Liver (tissue), 9 donors: ENCODE data around the gene TIMP3. TPM values are rescaled to one million over a fixed set of nuclear protein-coding genes. Genes with fewer than 3 reads are reported as not detected.

Experiments
- DNase-seq: peaks from one replicate; pipeline ENCODE4 v3.0.0-alpha.2; 2017; ENCODE audit warnings: low spot score
- H3K27ac ChIP-seq, 2 donors: one replicate each; pipeline ENCODE4 v1.7.0; 2013; ENCODE audit warnings: inconsistent platforms in 2 of 2, low read length in 2 of 2, control low read depth in 1 of 2, low read depth in 1 of 2, mild to moderate bottlenecking in 1 of 2
- H3K27me3 ChIP-seq, 4 donors: one replicate each; pipeline versions ENCODE4 v1.6.1 to v1.7.0; 2013; ENCODE audit warnings: low read length in 3 of 4, inconsistent platforms in 1 of 4, mild to moderate bottlenecking in 1 of 4, moderate library complexity in 1 of 4; ENCODE audit not compliant: control insufficient read depth in 4 of 4, insufficient read depth in 4 of 4
- H3K36me3 ChIP-seq, 4 donors: one replicate each; pipeline versions ENCODE4 v1.6.1 to v1.7.0; 2013; ENCODE audit warnings: low read length in 3 of 4, mild to moderate bottlenecking in 3 of 4, low read depth in 1 of 4, moderate library complexity in 1 of 4; ENCODE audit not compliant: control insufficient read depth in 4 of 4, insufficient read depth in 3 of 4
- H3K4me1 ChIP-seq, 4 donors: one replicate each; pipeline versions ENCODE4 v1.6.1 to v1.7.0; 2013; ENCODE audit warnings: low read length in 3 of 4, mild to moderate bottlenecking in 3 of 4, moderate library complexity in 1 of 4; ENCODE audit not compliant: control insufficient read depth in 4 of 4, insufficient read depth in 4 of 4
- H3K4me3 ChIP-seq, 3 donors: one replicate each; pipeline versions ENCODE4 v1.6.1 to v1.7.0; 2013; ENCODE audit warnings: low read length in 3 of 3, control low read depth in 1 of 3, low read depth in 1 of 3, mild to moderate bottlenecking in 1 of 3
- H3K9ac ChIP-seq, 2 donors: one replicate each; pipeline ENCODE4 v1.7.0; 2013; ENCODE audit warnings: low read length in 2 of 2, mild to moderate bottlenecking in 2 of 2, moderate library complexity in 2 of 2, control low read depth in 1 of 2, low read depth in 1 of 2
- H3K9me3 ChIP-seq, 4 donors: one replicate each; pipeline versions ENCODE4 v1.6.1 to v1.7.0; 2013; ENCODE audit warnings: low read length in 3 of 4; ENCODE audit not compliant: control insufficient read depth in 4 of 4
- CTCF ChIP-seq: fragments of 150-350 bp; IDR thresholded peaks from 2 replicates; pipeline ENCODE4 v1.5.1; 2017; ENCODE audit warnings: improper control_type of control experiment, low read depth, low read length; ENCODE audit not compliant: missing input control
- FOXA2 ChIP-seq: IDR thresholded peaks from 2 replicates; pipeline ENCODE4 v1.6.1; 2016; ENCODE audit warnings: antibody characterized with exemption
- HNF4A ChIP-seq, 2 donors: conservative IDR thresholded peaks; 2 replicates each; pipeline ENCODE4 v1.6.1; 2016; ENCODE audit warnings: antibody characterized with exemption in 2 of 2, mild to moderate bottlenecking in 2 of 2
- HNF4G ChIP-seq: IDR thresholded peaks from 2 replicates; pipeline ENCODE4 v1.6.1; 2016; ENCODE audit warnings: antibody characterized with exemption
- JUND ChIP-seq, 2 donors: IDR thresholded peaks; 2 replicates each; pipeline ENCODE4 v1.6.1; 2016; ENCODE audit warnings: antibody characterized with exemption in 2 of 2
- MAX ChIP-seq: IDR thresholded peaks from 2 replicates; pipeline ENCODE4 v1.6.1; 2016; ENCODE audit warnings: antibody characterized with exemption
- NR2F2 ChIP-seq: IDR thresholded peaks from 2 replicates; pipeline ENCODE4 v1.6.1; 2016; ENCODE audit warnings: antibody characterized with exemption
- RAD21 ChIP-seq, 2 donors: IDR thresholded peaks; 2 replicates each; pipeline ENCODE4 v1.6.1; 2016; ENCODE audit warnings: antibody characterized with exemption in 2 of 2, mild to moderate bottlenecking in 2 of 2
- REST ChIP-seq: IDR thresholded peaks from 2 replicates; pipeline ENCODE4 v1.6.1; 2016; ENCODE audit warnings: antibody characterized with exemption, mild to moderate bottlenecking
- TAF1 ChIP-seq: conservative IDR thresholded peaks from 2 replicates; pipeline ENCODE4 v1.6.1; 2016; ENCODE audit warnings: antibody characterized with exemption, mild to moderate bottlenecking
- ZBTB33 ChIP-seq: IDR thresholded peaks from 2 replicates; pipeline ENCODE4 v1.6.1; 2016; ENCODE audit warnings: antibody characterized with exemption
- WGBS: extraction: QIAGEN DNeasy Blood & Tissue Kit; methylation state at CpG from one replicate; pipeline ENCODE4 v1.1.7; 2013; 5-methylcytosine and 5-hydroxymethylcytosine counted together
- polyA plus RNA-seq, 2 donors: library from polyadenylated mRNA; stranded (reverse) in 1 of 2; unstranded in 1 of 2; fragments of 200-250 nt in 1 of 2; fragments of >200 nt in 1 of 2; fragmentation: Nextera tagmentation in 1 of 2; extraction: Ambion mirVana in 1 of 2; gene quantifications; one replicate each; pipeline versions ENCODE4 v1.2.1 to v1.2.3, GENCODE V29; 2013 to 2015
- total RNA-seq, 2 donors: library from RNA; depleted of rRNA; stranded (reverse); fragments of >200 nt; gene quantifications; one replicate each; pipeline ENCODE4 v1.2.3, GENCODE V29; 2014
- donor health status: healthy.
- donor health status: healthy.
- donor health status: healthy.
- donor health status: healthy.
- donor health status: healthy.

The TIMP3 gene
- total and polyA plus RNA-seq, 4 donors = 28.0 to 44.0 (median 31.2) TPM

GRCh38 chr22:32808038-32808445 is 6.5 kb downstream of the TIMP3 start (continued):
- TF ChIP-seq CTCF = no peak
- peak; percentile 99 for TF ChIP-seq HNF4A (conservative IDR thresholded peaks at IDR 0.05)
- TF ChIP-seq TAF1 = no peak
- peak; percentile 55 to 63 for TF ChIP-seq RAD21 (IDR thresholded peaks at IDR 0.05)
- peak; percentile 82 to 87 for TF ChIP-seq JUND (IDR thresholded peaks at IDR 0.05)
- TF ChIP-seq MAX = peak; percentile 80

GRCh38 chr22:32809786-32810554 is 8.5 kb downstream of the TIMP3 start:
- TF ChIP-seq FOXA2 = no peak
- no peak for TF ChIP-seq HNF4G
- TF ChIP-seq REST = no peak
- TF ChIP-seq MAX = no peak
- TF ChIP-seq NR2F2 = no peak
- TF ChIP-seq JUND (IDR thresholded peaks at IDR 0.05) = no peak
- TF ChIP-seq ZBTB33 = no peak
- Histone ChIP-seq H3K36me3 (no peaks in the 10 kb centered on the region), H3K27ac (no peak overlapping the region), H3K9me3 (no peaks in the 10 kb centered on the region), H3K4me1 (peaks cover 3 to 20% (median 16%) of the 10 kb centered on the region in 4 donors), H3K9ac (no peak overlapping the region), H3K27me3 (no peaks in the 10 kb centered on the region), H3K4me3 (no peak overlapping the region)
- no peak for DNase-seq
- 56% methylated on average over 6 of the region's 6 CpGs for WGBS
